Spleen (tissue), 11 donors: ENCODE measurements around the gene GNPTAB. TPM values are rescaled to one million over a fixed set of nuclear protein-coding genes. Genes with fewer than 3 reads are reported as not detected.

Experiments used
- DNase-seq: peaks from one replicate; pipeline ENCODE4 v3.0.0-alpha.2; 2020
- H3K27ac ChIP-seq, 8 donors: fragments of 200-600 bp; sonication (generic) in 7 of 8; 1 replicate in 4 of 8; 2 replicates in 4 of 8; pipeline versions ENCODE4 v1.5.0 to v1.8.0; 2016 to 2021; ENCODE audit warnings: inconsistent platforms in 4 of 8, mild to moderate bottlenecking in 4 of 8, moderate library complexity in 1 of 8
- H3K27me3 ChIP-seq, 7 donors: fragments of 200-600 bp; sonication (generic) in 6 of 7; replicated peaks in 1 of 7; 1 replicate in 4 of 7; 2 replicates in 3 of 7; pipeline versions ENCODE4 v1.5.0 to v1.8.0; 2016 to 2021; ENCODE audit warnings: inconsistent platforms in 3 of 7, mild to moderate bottlenecking in 1 of 7
- H3K36me3 ChIP-seq, 6 donors: fragments of 200-600 bp; sonication (generic) in 5 of 6; 1 replicate in 4 of 6; 2 replicates in 2 of 6; pipeline versions ENCODE4 v1.5.0 to v1.8.0; 2016 to 2021; ENCODE audit warnings: inconsistent platforms in 2 of 6
- H3K4me1 ChIP-seq, 6 donors: fragments of 200-600 bp; sonication (generic) in 5 of 6; 1 replicate in 3 of 6; 2 replicates in 3 of 6; pipeline versions ENCODE4 v1.5.0 to v1.8.0; 2016 to 2021; ENCODE audit warnings: inconsistent platforms in 3 of 6
- H3K4me3 ChIP-seq, 8 donors: fragments of 200-600 bp; sonication (generic) in 7 of 8; 1 replicate in 4 of 8; 2 replicates in 4 of 8; pipeline versions ENCODE4 v1.5.0 to v1.8.0; 2016 to 2021; ENCODE audit warnings: inconsistent platforms in 4 of 8, mild to moderate bottlenecking in 4 of 8, moderate library complexity in 2 of 8
- H3K9me3 ChIP-seq, 8 donors: fragments of 200-600 bp; sonication (generic) in 7 of 8; 1 replicate in 4 of 8; 2 replicates in 4 of 8; pipeline versions ENCODE4 v1.5.0 to v1.8.0; 2016 to 2021; ENCODE audit warnings: inconsistent platforms in 4 of 8
- POLR2A ChIP-seq, 3 donors: fragments of 450-650 bp; IDR thresholded peaks; one replicate each; pipeline ENCODE4 v1.5.1; 2017; ENCODE audit warnings: antibody characterized with exemption in 3 of 3, mild to moderate bottlenecking in 1 of 3
- POLR2AphosphoS5 ChIP-seq, 3 donors: sonication (generic); formaldehyde crosslinking; IDR thresholded peaks; one replicate each; pipeline ENCODE4 v1.5.1; 2017; ENCODE audit warnings: antibody characterized with exemption in 3 of 3
- WGBS, 5 donors: extraction: QIAGEN DNeasy Blood & Tissue Kit in 3 of 5; methylation state at CpG; one replicate each; pipeline versions ENCODE4 v1.1.5 to v1.1.7; 2013 to 2018; 5-methylcytosine and 5-hydroxymethylcytosine counted together
- intact Hi-C: fragments of 100-400 bp; cut with DNase I; formaldehyde crosslinking; loops from one replicate; pipeline ENCODE4 v1.15.0; 2023; ENCODE audit warnings: low total_unique reads
- polyA plus RNA-seq, 3 donors: library from polyadenylated mRNA; stranded (reverse); fragments of 200-250 nt; gene quantifications; one replicate each; pipeline ENCODE4 v1.2.1, GENCODE V29; 2013
- total RNA-seq, 7 donors: library from RNA; depleted of rRNA in 3 of 7; stranded (reverse); fragments of >200 nt in 3 of 7; fragmentation: NEBNext Ultra II Directional in 4 of 7; extraction: Animal tissue kit (Norgen Biotek cat#: 25700) in 4 of 7; gene quantifications; one replicate each; pipeline versions ENCODE4 v1.1.0 to v1.2.1, GENCODE V29; 2016 to 2021
- TF ChIP-seq, protein P1 (sequence below), 11 experiments: fragments of 200-600 bp in 7 of 11; fragments of 450-650 bp in 4 of 11; sonication (generic) in 4 of 11; IDR thresholded peaks in 8 of 11; conservative IDR thresholded peaks in 3 of 11; 1 replicate in 7 of 11; 2 replicates in 4 of 11; pipeline versions ENCODE4 v1.4.0 to v1.8.0; 2016 to 2021; ENCODE audit warnings: antibody characterized with exemption in 11 of 11, inconsistent platforms in 4 of 11, mild to moderate bottlenecking in 1 of 11
- donor health status: healthy with polysubstance abuse.
- donor health status: DM: no; HTN: no; CAD: no; lungs with moderate emphysema.
- donor health status: DM: no; HTN: no; CAD: no.
- donor health status: Bipolar disorder and iron deficiency.
- donor health status: healthy.
- donor health status: DM: no; HTN: no; CAD: no.
- donor health status: DM: yes; HTN: yes; CAD: no.

Gene GNPTAB
- total and polyA plus RNA-seq, 10 donors: 9.3 to 90.8 (median 45.2) TPM

DNA sequence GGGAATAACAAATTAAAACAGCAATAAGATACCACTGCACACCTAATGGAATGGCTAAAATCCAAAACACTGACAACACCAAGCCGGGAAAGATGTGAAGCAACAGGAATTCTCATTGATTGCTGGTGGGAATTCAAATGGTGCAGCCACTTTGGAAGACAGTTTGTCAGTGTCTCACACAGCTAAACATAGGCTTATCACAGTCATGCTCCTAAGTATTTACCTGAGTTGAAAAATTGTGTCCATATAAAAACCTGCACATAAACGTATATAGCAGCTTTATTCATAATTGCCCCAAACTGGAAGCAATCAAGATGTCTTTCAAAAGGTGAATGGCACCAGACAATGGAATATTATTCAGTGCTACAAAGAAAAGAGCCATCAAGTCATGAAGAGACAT, 21.6 kb downstream of the GNPTAB start:
- Histone ChIP-seq H3K9me3 (no peaks in the 10 kb centered on the region), H3K36me3 (no peaks in the 10 kb centered on the region), H3K27me3 (no peaks in the 10 kb centered on the region), H3K27ac (no peak overlapping the region), H3K4me1 (peaks cover 0 to 28% (median 0%) of the 10 kb centered on the region in 6 donors), H3K4me3 (no peak overlapping the region)
- WGBS, 5 donors: 82 to 93% (median 87%) methylated on average over 2 of the region's 2 CpGs
- intact Hi-C loops: no loop called here
- TF ChIP-seq, protein P1, sequence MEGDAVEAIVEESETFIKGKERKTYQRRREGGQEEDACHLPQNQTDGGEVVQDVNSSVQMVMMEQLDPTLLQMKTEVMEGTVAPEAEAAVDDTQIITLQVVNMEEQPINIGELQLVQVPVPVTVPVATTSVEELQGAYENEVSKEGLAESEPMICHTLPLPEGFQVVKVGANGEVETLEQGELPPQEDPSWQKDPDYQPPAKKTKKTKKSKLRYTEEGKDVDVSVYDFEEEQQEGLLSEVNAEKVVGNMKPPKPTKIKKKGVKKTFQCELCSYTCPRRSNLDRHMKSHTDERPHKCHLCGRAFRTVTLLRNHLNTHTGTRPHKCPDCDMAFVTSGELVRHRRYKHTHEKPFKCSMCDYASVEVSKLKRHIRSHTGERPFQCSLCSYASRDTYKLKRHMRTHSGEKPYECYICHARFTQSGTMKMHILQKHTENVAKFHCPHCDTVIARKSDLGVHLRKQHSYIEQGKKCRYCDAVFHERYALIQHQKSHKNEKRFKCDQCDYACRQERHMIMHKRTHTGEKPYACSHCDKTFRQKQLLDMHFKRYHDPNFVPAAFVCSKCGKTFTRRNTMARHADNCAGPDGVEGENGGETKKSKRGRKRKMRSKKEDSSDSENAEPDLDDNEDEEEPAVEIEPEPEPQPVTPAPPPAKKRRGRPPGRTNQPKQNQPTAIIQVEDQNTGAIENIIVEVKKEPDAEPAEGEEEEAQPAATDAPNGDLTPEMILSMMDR (IDR thresholded peaks at IDR 0.05 in 8 of 11, conservative IDR thresholded peaks at IDR 0.05 in 3 of 11): no peak
- no peak for TF ChIP-seq POLR2AphosphoS5 (IDR thresholded peaks at IDR 0.05)
- no peak for TF ChIP-seq POLR2A (IDR thresholded peaks at IDR 0.05)
- no peak for DNase-seq

DNA sequence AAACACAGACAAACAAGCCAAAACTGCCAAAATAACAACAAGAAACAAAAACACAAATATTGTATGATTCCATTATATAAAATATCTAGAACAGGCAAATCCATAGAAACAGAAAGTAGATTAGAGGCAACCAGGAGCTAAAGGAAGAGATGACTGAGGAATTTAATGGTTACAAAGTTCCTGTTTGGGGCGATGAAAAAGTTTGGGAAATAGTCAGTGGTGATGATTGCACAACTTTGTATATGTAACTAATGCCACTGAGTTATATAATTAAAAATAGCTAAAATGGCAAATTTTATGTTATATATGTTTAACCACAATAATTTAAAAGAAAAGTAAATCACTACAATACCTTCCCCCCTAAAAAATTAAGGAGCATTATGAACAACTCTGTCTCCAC, 24.5 kb downstream of the GNPTAB start:
- Histone ChIP-seq H3K27ac (no peak overlapping the region), H3K4me1 (peaks cover 0 to 40% (median 0%) of the 10 kb centered on the region in 6 donors), H3K36me3 (no peaks in the 10 kb centered on the region), H3K9me3 (no peaks in the 10 kb centered on the region), H3K27me3 (no peaks in the 10 kb centered on the region), H3K4me3 (no peak overlapping the region)
- intact Hi-C loops: no loop called here
- DNase-seq: no peak
- WGBS, 5 donors: 31 to 74% (median 48%) methylated on average over 1 of the region's 1 CpG
- TF ChIP-seq POLR2AphosphoS5 (IDR thresholded peaks at IDR 0.05): no peak
- TF ChIP-seq POLR2A (IDR thresholded peaks at IDR 0.05): no peak
- TF ChIP-seq, protein P1 (IDR thresholded peaks at IDR 0.05 in 8 of 11, conservative IDR thresholded peaks at IDR 0.05 in 3 of 11): no peak

DNA sequence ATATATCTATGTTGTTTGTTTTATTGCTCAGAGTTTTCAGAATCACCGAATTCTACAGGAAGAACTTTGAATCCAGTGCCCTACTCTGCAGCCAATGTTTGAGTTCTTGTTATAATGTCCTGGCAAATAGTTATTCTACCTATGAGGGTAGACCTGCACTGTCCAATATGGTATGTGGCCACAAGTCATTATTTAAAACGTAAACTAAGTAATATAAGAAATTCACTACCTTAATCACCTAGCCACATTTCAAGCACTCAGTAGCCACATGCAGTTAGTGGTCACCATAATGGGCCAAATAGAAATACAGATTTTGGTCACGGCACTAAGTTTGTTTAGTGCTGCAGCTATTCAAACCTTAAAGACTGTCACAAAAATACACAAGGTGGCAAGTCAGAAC, 26.4 kb downstream of the GNPTAB start:
- H3K4me1 ChIP-seq: peaks cover 0 to 48% (median 2%) of the 10 kb centered on the region in 6 donors
- no peak for DNase-seq
- H3K36me3 ChIP-seq: no peaks in the 10 kb centered on the region
- no peaks in the 10 kb centered on the region for H3K9me3 ChIP-seq
- H3K27me3 ChIP-seq: no peaks in the 10 kb centered on the region
- intact Hi-C loops: no loop called here
- no peak overlapping the region for H3K27ac ChIP-seq
- 85 to 90% (median 90%) methylated on average over 3 of the region's 3 CpGs for WGBS, 5 donors
- TF ChIP-seq, protein P1 (IDR thresholded peaks at IDR 0.05 in 8 of 11, conservative IDR thresholded peaks at IDR 0.05 in 3 of 11): no peak
- TF ChIP-seq POLR2AphosphoS5 (IDR thresholded peaks at IDR 0.05) (no peak), POLR2A (IDR thresholded peaks at IDR 0.05) (no peak)
- H3K4me3 ChIP-seq: no peak overlapping the region

DNA sequence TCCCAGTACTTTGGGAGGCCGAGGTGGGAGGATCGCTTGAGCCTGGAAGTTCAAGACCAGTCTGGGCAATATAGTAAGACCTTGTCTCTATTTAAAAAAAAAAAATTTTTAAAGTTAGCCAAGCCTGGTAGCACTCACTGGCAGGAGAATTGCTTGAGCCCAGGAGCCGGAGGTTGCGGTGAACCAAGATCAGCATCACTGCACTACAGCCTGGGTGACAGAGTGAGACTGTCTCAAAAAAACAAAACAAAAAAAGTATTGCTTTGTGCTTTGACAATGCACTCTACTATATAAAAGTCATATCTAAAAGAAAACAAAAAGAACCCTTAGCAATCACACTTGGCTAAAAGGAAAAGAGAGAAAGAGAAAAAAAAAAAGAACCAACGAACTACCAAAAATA, 26.8 kb downstream of the GNPTAB start:
- TF ChIP-seq, protein P1 (IDR thresholded peaks at IDR 0.05 in 8 of 11, conservative IDR thresholded peaks at IDR 0.05 in 3 of 11): no peak
- TF ChIP-seq POLR2A (IDR thresholded peaks at IDR 0.05) (no peak), POLR2AphosphoS5 (IDR thresholded peaks at IDR 0.05) (no peak)
- 86 to 95% (median 92%) methylated on average over 5 of the region's 5 CpGs for WGBS, 5 donors
- Histone ChIP-seq H3K4me3 (no peak overlapping the region), H3K36me3 (no peaks in the 10 kb centered on the region), H3K27me3 (no peaks in the 10 kb centered on the region), H3K27ac (no peak overlapping the region), H3K9me3 (no peaks in the 10 kb centered on the region), H3K4me1 (peaks cover 0 to 44% (median 2%) of the 10 kb centered on the region in 6 donors)
- intact Hi-C loops: no loop called here
- DNase-seq: no peak
